CD14-positive monocyte (primary cell): ENCODE measurements around the gene GLCCI1. TPM values are rescaled to one million over a fixed set of nuclear protein-coding genes. Genes with fewer than 3 reads are reported as not detected.

Source experiments
- DNase-seq, 3 donors: peaks; one replicate each; pipeline ENCODE4 v3.0.0-alpha.2; 2011 to 2022
- H2AFZ ChIP-seq: 2 replicates; pipeline ENCODE4 v1.6.0; 2012; ENCODE audit warnings: mild to moderate bottlenecking, low read depth, low read length, inconsistent platforms; ENCODE audit not compliant: insufficient read depth, poor library complexity, severe bottlenecking
- H3K27ac ChIP-seq, 2 donors: 1 replicate in 1 of 2; 2 replicates in 1 of 2; pipeline ENCODE4 v1.5.1; 2012 to 2013; ENCODE audit warnings: low read length in 2 of 2, control low read depth in 1 of 2, inconsistent platforms in 1 of 2, low read depth in 1 of 2, mild to moderate bottlenecking in 1 of 2
- H3K27me3 ChIP-seq, 2 donors: one replicate each; pipeline versions ENCODE4 v1.6.0 to v1.6.1; 2011 to 2013; ENCODE audit warnings: low read length in 2 of 2; ENCODE audit not compliant: control insufficient read depth in 2 of 2, insufficient read depth in 2 of 2
- H3K36me3 ChIP-seq, 2 donors: replicated peaks in 1 of 2; 1 replicate in 1 of 2; 2 replicates in 1 of 2; pipeline versions ENCODE4 v1.5.1 to v1.6.1; 2012 to 2013; ENCODE audit warnings: low read length in 2 of 2, control low read depth in 1 of 2, inconsistent platforms in 1 of 2, mild to moderate bottlenecking in 1 of 2; ENCODE audit not compliant: insufficient read depth in 2 of 2, control insufficient read depth in 1 of 2
- H3K4me1 ChIP-seq, 2 donors: 1 replicate in 1 of 2; 2 replicates in 1 of 2; pipeline versions ENCODE4 v1.5.1 to v1.6.1; 2012 to 2013; ENCODE audit warnings: low read length in 2 of 2, control low read depth in 1 of 2, inconsistent platforms in 1 of 2, mild to moderate bottlenecking in 1 of 2, moderate library complexity in 1 of 2; ENCODE audit not compliant: insufficient read depth in 2 of 2, control insufficient read depth in 1 of 2
- H3K4me2 ChIP-seq: replicated peaks from 2 replicates; pipeline ENCODE3; 2012; ENCODE audit warnings: low read length, moderate library complexity, mild to moderate bottlenecking; ENCODE audit not compliant: poor library complexity, severe bottlenecking; ENCODE audit errors: extremely low read depth
- H3K4me3 ChIP-seq, 3 experiments: fragments of 200-600 bp in 1 of 3; sonication (generic) in 1 of 3; replicated peaks in 1 of 3; 1 replicate in 2 of 3; 2 replicates in 1 of 3; pipeline ENCODE4 v1.5.1; 2011 to 2013; ENCODE audit warnings: low read length in 3 of 3, mild to moderate bottlenecking in 3 of 3, control low read depth in 2 of 3, low read depth in 2 of 3, inconsistent platforms in 1 of 3, moderate library complexity in 1 of 3
- H3K79me2 ChIP-seq: 2 replicates; pipeline ENCODE4 v1.6.0; 2012; ENCODE audit warnings: mild to moderate bottlenecking, control low read depth, inconsistent platforms, low read length, moderate library complexity; ENCODE audit not compliant: insufficient read depth
- H3K9ac ChIP-seq: 2 replicates; pipeline ENCODE4 v1.6.0; 2017; ENCODE audit warnings: low read length, mild to moderate bottlenecking; ENCODE audit not compliant: insufficient read depth, poor library complexity, severe bottlenecking
- H3K9me3 ChIP-seq, 2 donors: replicated peaks in 1 of 2; 1 replicate in 1 of 2; 2 replicates in 1 of 2; pipeline versions ENCODE4 v1.5.1 to v1.6.1; 2012 to 2013; ENCODE audit warnings: low read length in 2 of 2, control low read depth in 1 of 2; ENCODE audit not compliant: control insufficient read depth in 1 of 2, insufficient read depth in 1 of 2
- H4K20me1 ChIP-seq: 2 replicates; pipeline ENCODE4 v1.6.0; 2012; ENCODE audit warnings: mild to moderate bottlenecking, low read length, control low read depth, moderate library complexity; ENCODE audit not compliant: insufficient read depth
- H3K27ac Mint-ChIP-seq, 7 donors: one replicate each; pipeline ENCODE4 v1.8.0; 2020; ENCODE audit warnings: mild to moderate bottlenecking in 7 of 7, mixed read lengths in 7 of 7, moderate library complexity in 6 of 7, inconsistent platforms in 2 of 7
- H3K27me3 Mint-ChIP-seq, 3 donors: one replicate each; pipeline ENCODE4 v1.8.0; 2021 to 2022; ENCODE audit warnings: low read depth in 3 of 3, mild to moderate bottlenecking in 3 of 3, mixed read lengths in 3 of 3, moderate library complexity in 3 of 3, inconsistent platforms in 1 of 3
- H3K36me3 Mint-ChIP-seq, 2 donors: one replicate each; pipeline ENCODE4 v1.8.0; 2020; ENCODE audit warnings: mixed read lengths in 2 of 2, inconsistent platforms in 1 of 2, mild to moderate bottlenecking in 1 of 2
- H3K4me1 Mint-ChIP-seq: one replicate; pipeline ENCODE4 v1.8.0; 2020; ENCODE audit warnings: mild to moderate bottlenecking, mixed read lengths
- H3K4me3 Mint-ChIP-seq, 2 donors: one replicate each; pipeline ENCODE4 v1.8.0; 2020; ENCODE audit warnings: mild to moderate bottlenecking in 2 of 2, mixed read lengths in 2 of 2, moderate library complexity in 1 of 2
- H3K9me3 Mint-ChIP-seq, 7 donors: one replicate each; pipeline ENCODE4 v1.8.0; 2020 to 2022; ENCODE audit warnings: mixed read lengths in 7 of 7, mild to moderate bottlenecking in 6 of 7, moderate library complexity in 6 of 7, inconsistent platforms in 2 of 7
- CTCF ChIP-seq: fragments of 200-600 bp; IDR thresholded peaks from one replicate; pipeline ENCODE4 v1.8.0; 2022; ENCODE audit warnings: antibody characterized with exemption, mild to moderate bottlenecking
- WGBS: methylation state at CpG from one replicate; pipeline ENCODE4 v1.1.5; 2013; ENCODE audit warnings: missing lambda C conversion rate; ENCODE audit not compliant: insufficient coverage; 5-methylcytosine and 5-hydroxymethylcytosine counted together
- intact Hi-C, 2 donors: fragments of 100-400 bp; cut with micrococcal nuclease; formaldehyde crosslinking; loops; one replicate each; pipeline versions ENCODE4 v1.15.0 to v1.15.1; 2023
- polyA plus RNA-seq, 3 donors: library from polyadenylated mRNA; depleted of rRNA in 1 of 3; unstranded in 2 of 3; stranded (reverse) in 1 of 3; fragments of 300-500 nt in 2 of 3; fragments of >200 nt in 1 of 3; fragmentation: Illumina TruSeq in 2 of 3; gene quantifications; 1 replicate in 2 of 3; 2 replicates in 1 of 3; pipeline ENCODE4 v1.2.3, GENCODE V29; 2012 to 2021

The GLCCI1 gene
- polyA plus RNA-seq, 3 donors: 0.89 to 2.1 (median 1.1) TPM

DNA sequence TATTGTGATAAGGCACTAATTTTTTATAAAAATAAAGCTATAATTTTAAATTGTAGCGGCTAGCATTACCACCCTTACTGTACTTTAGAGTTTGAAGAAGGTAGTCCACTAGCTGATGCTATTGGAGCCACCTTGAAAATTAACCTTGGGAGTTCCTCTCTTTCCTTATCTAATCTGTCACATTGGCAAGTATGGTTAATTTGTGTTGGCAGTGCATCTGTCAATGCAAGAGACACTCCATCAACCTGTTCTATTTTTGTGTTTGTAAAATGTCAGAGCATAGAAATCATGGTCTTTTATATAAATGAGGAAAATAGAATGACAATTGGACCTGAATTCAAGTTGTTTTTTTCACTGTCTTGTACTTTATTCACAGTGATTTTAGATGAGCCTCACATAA is 20.5 kb downstream of the GLCCI1 start:
- no peak overlapping the region for H3K9ac ChIP-seq
- peaks cover 9% of the 10 kb centered on the region for H3K4me1 Mint-ChIP-seq
- TF ChIP-seq CTCF: no peak

DNA sequence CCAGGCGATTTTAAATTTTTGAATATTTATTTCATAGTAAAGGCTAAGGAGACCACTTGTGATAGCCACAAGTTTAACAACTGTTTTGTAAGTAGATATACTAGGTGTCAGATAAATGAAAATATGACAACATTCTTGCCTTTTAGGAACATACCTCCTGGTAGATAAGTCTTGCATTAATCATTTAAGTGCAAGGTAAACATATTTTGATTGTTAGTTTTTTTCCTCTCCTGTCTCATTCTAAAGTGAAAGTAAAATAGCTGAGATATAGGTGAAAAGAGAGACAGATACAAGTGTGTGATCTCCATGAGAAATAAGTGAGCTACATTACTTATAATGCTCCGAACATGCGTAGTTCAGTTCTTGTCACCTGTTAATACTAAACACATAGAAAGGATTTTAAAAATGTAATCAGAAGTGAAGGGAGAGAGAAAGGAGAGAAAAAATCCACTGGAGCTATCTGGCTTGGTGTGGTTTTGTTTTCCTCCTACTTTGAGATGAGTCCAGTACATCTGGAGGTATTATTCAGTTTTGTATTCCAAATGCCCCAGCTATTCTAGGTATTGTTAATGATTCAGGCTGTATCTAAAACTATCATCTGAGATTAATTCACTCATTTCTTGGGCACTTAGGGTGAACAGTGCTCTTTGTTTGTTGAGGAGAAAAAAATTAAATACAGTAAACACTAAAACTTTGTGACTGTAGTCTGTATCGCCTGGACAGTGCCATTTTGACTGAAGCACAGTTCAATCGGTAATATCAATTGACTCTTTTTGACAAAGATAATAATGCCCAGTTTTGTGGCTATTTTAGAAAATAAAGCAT is 21.2 kb downstream of the GLCCI1 start:
- Mint-ChIP-seq H3K9me3 (peaks cover 6 to 14% (median 11%) of the 10 kb centered on the region in 7 donors), H3K27me3 (no peaks in the 10 kb centered on the region), H3K27ac (no peak overlapping the region), H3K36me3 (peaks cover 0 to 3% of the 10 kb centered on the region in 2 donors), H3K4me3 (no peak overlapping the region), H3K4me1 (peaks cover 9% of the 10 kb centered on the region)
- Histone ChIP-seq H3K27me3 (no peaks in the 10 kb centered on the region), H3K4me3 (no peak overlapping the region), H3K27ac (no peak overlapping the region), H3K9ac (no peak overlapping the region), H3K79me2 (no peaks in the 10 kb centered on the region), H3K9me3 (peaks cover 0 to 9% of the 10 kb centered on the region in 2 donors), H3K4me2 (no peak overlapping the region), H2AFZ (no peak overlapping the region), H4K20me1 (no peaks in the 10 kb centered on the region), H3K36me3 (no peaks in the 10 kb centered on the region), H3K4me1 (no peaks in the 10 kb centered on the region)
- no peak for TF ChIP-seq CTCF
- WGBS: no CpG with 5 or more reads among the region's 5 CpGs
- intact Hi-C loops: no loop called here
- DNase-seq: no peak

More for the DNA sequence above, 20.5 kb downstream of the GLCCI1 start:
- H3K4me1 ChIP-seq: no peaks in the 10 kb centered on the region
- no peak overlapping the region for H2AFZ ChIP-seq
- intact Hi-C loops: no loop called here
- no peak overlapping the region for H3K4me2 ChIP-seq
- no peaks in the 10 kb centered on the region for H3K36me3 ChIP-seq
- no peaks in the 10 kb centered on the region for H3K27me3 ChIP-seq
- Mint-ChIP-seq H3K27me3 (no peaks in the 10 kb centered on the region), H3K4me3 (no peak overlapping the region), H3K9me3 (peaks cover 6 to 14% (median 11%) of the 10 kb centered on the region in 7 donors), H3K36me3 (peaks cover 0 to 3% of the 10 kb centered on the region in 2 donors), H3K27ac (no peak overlapping the region)
- H3K9me3 ChIP-seq: peaks cover 0 to 9% of the 10 kb centered on the region in 2 donors
- WGBS: no CpG with 5 or more reads among the region's 1 CpG
- H4K20me1 ChIP-seq: no peaks in the 10 kb centered on the region
- DNase-seq: no peak
- H3K4me3 ChIP-seq: no peak overlapping the region
- H3K79me2 ChIP-seq: no peaks in the 10 kb centered on the region
- H3K27ac ChIP-seq: no peak overlapping the region
